Measurements from ENCODE around the gene ANKRD34B. TPM values are rescaled to one million over a fixed set of nuclear protein-coding genes. Genes with fewer than 3 reads are reported as not detected.

Gene ANKRD34B
- total RNA-seq, 1 experiment from 2014 or later = 1.6 TPM

- Mint-ChIP-seq H3K4me3 (no peak overlapping the region), H3K36me3 (no peaks in the 10 kb centered on the region), H3K27me3 (ENCODE audit: low read depth) (no peaks in the 10 kb centered on the region), H3K27ac (no peak overlapping the region), H3K4me1 (no peaks in the 10 kb centered on the region), H3K9me3 (no peaks in the 10 kb centered on the region)
- ChIA-PET POLR2A (no interaction called here), CTCF (no interaction called here)
- ATAC-seq (no peak), DNase-seq (ENCODE audit: low spot score) (no peak)
- no peak for TF ChIP-seq ZBTB21 (CRISPR knock-in tag; IDR thresholded peaks at IDR 0.05; ENCODE audit: borderline replicate concordance)
- TF ChIP-seq ESRRA (CRISPR knock-in tag; IDR thresholded peaks at IDR 0.05; ENCODE audit: borderline replicate concordance) = no peak
- TF ChIP-seq, protein P1, sequence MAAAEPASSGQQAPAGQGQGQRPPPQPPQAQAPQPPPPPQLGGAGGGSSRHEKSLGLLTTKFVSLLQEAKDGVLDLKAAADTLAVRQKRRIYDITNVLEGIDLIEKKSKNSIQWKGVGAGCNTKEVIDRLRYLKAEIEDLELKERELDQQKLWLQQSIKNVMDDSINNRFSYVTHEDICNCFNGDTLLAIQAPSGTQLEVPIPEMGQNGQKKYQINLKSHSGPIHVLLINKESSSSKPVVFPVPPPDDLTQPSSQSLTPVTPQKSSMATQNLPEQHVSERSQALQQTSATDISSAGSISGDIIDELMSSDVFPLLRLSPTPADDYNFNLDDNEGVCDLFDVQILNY (CRISPR knock-in tag; IDR thresholded peaks at IDR 0.05) = no peak
- no peak for TF ChIP-seq ZNF416 (CRISPR knock-in tag; IDR thresholded peaks at IDR 0.05)
- TF ChIP-seq, protein P2, sequence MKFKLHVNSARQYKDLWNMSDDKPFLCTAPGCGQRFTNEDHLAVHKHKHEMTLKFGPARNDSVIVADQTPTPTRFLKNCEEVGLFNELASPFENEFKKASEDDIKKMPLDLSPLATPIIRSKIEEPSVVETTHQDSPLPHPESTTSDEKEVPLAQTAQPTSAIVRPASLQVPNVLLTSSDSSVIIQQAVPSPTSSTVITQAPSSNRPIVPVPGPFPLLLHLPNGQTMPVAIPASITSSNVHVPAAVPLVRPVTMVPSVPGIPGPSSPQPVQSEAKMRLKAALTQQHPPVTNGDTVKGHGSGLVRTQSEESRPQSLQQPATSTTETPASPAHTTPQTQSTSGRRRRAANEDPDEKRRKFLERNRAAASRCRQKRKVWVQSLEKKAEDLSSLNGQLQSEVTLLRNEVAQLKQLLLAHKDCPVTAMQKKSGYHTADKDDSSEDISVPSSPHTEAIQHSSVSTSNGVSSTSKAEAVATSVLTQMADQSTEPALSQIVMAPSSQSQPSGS (CRISPR knock-in tag; IDR thresholded peaks at IDR 0.05; ENCODE audit: borderline replicate concordance, low read depth) = no peak
- TF ChIP-seq NFYB (CRISPR knock-in tag; conservative IDR thresholded peaks at IDR 0.05; ENCODE audit: low read depth) = no peak
Observed at GRCh38 chr5:80516826-80517225, 53.3 kb downstream of the ANKRD34B start.

DNA sequence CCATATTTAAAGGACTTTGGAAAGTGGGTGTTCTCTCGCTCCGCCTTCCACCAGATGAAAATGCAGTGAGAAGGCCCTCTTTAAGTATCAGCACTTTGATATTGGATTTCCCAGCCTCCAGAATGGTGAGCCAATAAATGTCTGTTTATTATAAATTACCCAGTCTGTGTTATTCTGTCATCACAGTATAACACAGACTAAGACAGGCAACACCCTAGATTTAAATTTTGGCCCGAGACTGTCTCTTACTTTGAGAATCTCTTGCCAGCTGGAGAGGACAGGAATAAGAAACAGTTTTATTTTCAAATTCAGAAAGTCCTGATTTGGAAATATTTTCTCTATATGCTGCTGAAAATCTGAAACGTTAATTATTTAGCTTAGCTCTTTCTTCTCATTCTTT is 60.7 kb downstream of the ANKRD34B start:
- no peak for ATAC-seq
- ChIA-PET POLR2A (no interaction called here), CTCF (interaction anchor here (1.9 kb wide), 1 partner anchor 28 kb away, joined by 5 read pairs; no protein-coding TSS in a partner anchor)
- H3K4me1 Mint-ChIP-seq = 0 out of 2 replicates have a peak, but pooled peaks cover 5% of the 10 kb centered on the region
- H3K36me3 Mint-ChIP-seq = no peaks in the 10 kb centered on the region
- no peak for DNase-seq (ENCODE audit: low spot score)
- no peaks in the 10 kb centered on the region for H3K27me3 Mint-ChIP-seq (ENCODE audit: low read depth)
- no peak overlapping the region for H3K27ac Mint-ChIP-seq
- H3K4me3 Mint-ChIP-seq = no peak overlapping the region
- H3K9me3 Mint-ChIP-seq = no peaks in the 10 kb centered on the region
- TF ChIP-seq, protein P3, sequence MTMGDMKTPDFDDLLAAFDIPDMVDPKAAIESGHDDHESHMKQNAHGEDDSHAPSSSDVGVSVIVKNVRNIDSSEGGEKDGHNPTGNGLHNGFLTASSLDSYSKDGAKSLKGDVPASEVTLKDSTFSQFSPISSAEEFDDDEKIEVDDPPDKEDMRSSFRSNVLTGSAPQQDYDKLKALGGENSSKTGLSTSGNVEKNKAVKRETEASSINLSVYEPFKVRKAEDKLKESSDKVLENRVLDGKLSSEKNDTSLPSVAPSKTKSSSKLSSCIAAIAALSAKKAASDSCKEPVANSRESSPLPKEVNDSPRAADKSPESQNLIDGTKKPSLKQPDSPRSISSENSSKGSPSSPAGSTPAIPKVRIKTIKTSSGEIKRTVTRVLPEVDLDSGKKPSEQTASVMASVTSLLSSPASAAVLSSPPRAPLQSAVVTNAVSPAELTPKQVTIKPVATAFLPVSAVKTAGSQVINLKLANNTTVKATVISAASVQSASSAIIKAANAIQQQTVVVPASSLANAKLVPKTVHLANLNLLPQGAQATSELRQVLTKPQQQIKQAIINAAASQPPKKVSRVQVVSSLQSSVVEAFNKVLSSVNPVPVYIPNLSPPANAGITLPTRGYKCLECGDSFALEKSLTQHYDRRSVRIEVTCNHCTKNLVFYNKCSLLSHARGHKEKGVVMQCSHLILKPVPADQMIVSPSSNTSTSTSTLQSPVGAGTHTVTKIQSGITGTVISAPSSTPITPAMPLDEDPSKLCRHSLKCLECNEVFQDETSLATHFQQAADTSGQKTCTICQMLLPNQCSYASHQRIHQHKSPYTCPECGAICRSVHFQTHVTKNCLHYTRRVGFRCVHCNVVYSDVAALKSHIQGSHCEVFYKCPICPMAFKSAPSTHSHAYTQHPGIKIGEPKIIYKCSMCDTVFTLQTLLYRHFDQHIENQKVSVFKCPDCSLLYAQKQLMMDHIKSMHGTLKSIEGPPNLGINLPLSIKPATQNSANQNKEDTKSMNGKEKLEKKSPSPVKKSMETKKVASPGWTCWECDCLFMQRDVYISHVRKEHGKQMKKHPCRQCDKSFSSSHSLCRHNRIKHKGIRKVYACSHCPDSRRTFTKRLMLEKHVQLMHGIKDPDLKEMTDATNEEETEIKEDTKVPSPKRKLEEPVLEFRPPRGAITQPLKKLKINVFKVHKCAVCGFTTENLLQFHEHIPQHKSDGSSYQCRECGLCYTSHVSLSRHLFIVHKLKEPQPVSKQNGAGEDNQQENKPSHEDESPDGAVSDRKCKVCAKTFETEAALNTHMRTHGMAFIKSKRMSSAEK (CRISPR knock-in tag; IDR thresholded peaks at IDR 0.05; ENCODE audit: borderline replicate concordance) = no peak
- TF ChIP-seq MAX (CRISPR knock-in tag; IDR thresholded peaks at IDR 0.05) (no peak), CTCF (IDR thresholded peaks at IDR 0.05) (no peak), ATF3 (CRISPR knock-in tag; conservative IDR thresholded peaks at IDR 0.05) (no peak), ZNF121 (CRISPR knock-in tag; IDR thresholded peaks at IDR 0.05) (no peak), ELF4 (CRISPR knock-in tag; IDR thresholded peaks at IDR 0.05; ENCODE audit: low read depth) (no peak), NFE2L1 (CRISPR knock-in tag; IDR thresholded peaks at IDR 0.05) (no peak), ZNF219 (CRISPR knock-in tag; IDR thresholded peaks at IDR 0.05; ENCODE audit: borderline replicate concordance) (no peak), TEAD1 (CRISPR knock-in tag; IDR thresholded peaks at IDR 0.05) (no peak), FOXJ3 (CRISPR knock-in tag; IDR thresholded peaks at IDR 0.05; ENCODE audit: borderline replicate concordance) (no peak), RORB (CRISPR knock-in tag; IDR thresholded peaks at IDR 0.05) (no peak), TCF7 (CRISPR knock-in tag; IDR thresholded peaks at IDR 0.05; ENCODE audit: low read depth) (no peak)
- TF ChIP-seq, protein P4, sequence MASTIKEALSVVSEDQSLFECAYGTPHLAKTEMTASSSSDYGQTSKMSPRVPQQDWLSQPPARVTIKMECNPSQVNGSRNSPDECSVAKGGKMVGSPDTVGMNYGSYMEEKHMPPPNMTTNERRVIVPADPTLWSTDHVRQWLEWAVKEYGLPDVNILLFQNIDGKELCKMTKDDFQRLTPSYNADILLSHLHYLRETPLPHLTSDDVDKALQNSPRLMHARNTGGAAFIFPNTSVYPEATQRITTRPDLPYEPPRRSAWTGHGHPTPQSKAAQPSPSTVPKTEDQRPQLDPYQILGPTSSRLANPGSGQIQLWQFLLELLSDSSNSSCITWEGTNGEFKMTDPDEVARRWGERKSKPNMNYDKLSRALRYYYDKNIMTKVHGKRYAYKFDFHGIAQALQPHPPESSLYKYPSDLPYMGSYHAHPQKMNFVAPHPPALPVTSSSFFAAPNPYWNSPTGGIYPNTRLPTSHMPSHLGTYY (CRISPR knock-in tag; IDR thresholded peaks at IDR 0.05) = no peak
- TF ChIP-seq, protein P5, sequence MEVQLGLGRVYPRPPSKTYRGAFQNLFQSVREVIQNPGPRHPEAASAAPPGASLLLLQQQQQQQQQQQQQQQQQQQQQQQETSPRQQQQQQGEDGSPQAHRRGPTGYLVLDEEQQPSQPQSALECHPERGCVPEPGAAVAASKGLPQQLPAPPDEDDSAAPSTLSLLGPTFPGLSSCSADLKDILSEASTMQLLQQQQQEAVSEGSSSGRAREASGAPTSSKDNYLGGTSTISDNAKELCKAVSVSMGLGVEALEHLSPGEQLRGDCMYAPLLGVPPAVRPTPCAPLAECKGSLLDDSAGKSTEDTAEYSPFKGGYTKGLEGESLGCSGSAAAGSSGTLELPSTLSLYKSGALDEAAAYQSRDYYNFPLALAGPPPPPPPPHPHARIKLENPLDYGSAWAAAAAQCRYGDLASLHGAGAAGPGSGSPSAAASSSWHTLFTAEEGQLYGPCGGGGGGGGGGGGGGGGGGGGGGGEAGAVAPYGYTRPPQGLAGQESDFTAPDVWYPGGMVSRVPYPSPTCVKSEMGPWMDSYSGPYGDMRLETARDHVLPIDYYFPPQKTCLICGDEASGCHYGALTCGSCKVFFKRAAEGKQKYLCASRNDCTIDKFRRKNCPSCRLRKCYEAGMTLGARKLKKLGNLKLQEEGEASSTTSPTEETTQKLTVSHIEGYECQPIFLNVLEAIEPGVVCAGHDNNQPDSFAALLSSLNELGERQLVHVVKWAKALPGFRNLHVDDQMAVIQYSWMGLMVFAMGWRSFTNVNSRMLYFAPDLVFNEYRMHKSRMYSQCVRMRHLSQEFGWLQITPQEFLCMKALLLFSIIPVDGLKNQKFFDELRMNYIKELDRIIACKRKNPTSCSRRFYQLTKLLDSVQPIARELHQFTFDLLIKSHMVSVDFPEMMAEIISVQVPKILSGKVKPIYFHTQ (CRISPR knock-in tag; IDR thresholded peaks at IDR 0.05) = no peak
- TF ChIP-seq, protein P6, sequence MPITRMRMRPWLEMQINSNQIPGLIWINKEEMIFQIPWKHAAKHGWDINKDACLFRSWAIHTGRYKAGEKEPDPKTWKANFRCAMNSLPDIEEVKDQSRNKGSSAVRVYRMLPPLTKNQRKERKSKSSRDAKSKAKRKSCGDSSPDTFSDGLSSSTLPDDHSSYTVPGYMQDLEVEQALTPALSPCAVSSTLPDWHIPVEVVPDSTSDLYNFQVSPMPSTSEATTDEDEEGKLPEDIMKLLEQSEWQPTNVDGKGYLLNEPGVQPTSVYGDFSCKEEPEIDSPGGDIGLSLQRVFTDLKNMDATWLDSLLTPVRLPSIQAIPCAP (CRISPR knock-in tag; IDR thresholded peaks at IDR 0.05) = no peak

Measured in WTC11 (cell line).